GM04504 (cell line): ENCODE results near the gene CAB39L.

Experiments
- DNase-seq: peaks from one replicate; pipeline ENCODE4 v3.0.0-alpha.2; 2012; ENCODE audit warnings: low read depth

The CAB39L gene

GRCh38 chr13:49399801-49400472 is 43.9 kb downstream of the CAB39L start:
- DNase-seq = no peak

GRCh38 chr13:49395878-49396380 is 47.9 kb downstream of the CAB39L start:
- DNase-seq = no peak

DNA sequence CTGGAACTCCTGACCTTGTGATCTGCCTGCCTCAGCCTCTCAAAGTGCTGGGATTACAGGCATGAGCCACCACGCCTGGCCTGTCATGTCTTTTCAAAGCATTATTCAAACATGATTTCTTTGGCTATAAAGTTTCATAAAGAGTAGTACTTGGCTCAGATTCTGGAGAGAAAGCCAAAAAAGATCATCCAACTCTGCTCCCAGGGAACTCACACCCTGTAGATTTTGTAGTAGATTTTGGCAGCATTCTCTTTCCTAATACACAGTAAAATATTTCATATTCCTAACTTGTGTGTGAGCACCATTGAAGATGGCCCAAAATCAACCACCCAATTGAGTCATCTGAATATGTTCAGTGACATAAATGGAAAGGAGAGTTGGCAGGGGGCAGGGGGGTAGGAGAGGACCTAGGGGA is 48.4 kb downstream of the CAB39L start:
- DNase-seq = peak; percentile 19

GRCh38 chr13:49388091-49388635 is 55.7 kb downstream of the CAB39L start:
- DNase-seq = no peak

- no peak for DNase-seq
These were observed 57.2 kb downstream of the CAB39L start for GRCh38 chr13:49386664-49387063.

GRCh38 chr13:49376121-49376520 is 67.7 kb downstream of the CAB39L start:
- no peak for DNase-seq

- no peak for DNase-seq
These were observed 69.1 kb downstream of the CAB39L start for GRCh38 chr13:49374585-49375290.

DNA sequence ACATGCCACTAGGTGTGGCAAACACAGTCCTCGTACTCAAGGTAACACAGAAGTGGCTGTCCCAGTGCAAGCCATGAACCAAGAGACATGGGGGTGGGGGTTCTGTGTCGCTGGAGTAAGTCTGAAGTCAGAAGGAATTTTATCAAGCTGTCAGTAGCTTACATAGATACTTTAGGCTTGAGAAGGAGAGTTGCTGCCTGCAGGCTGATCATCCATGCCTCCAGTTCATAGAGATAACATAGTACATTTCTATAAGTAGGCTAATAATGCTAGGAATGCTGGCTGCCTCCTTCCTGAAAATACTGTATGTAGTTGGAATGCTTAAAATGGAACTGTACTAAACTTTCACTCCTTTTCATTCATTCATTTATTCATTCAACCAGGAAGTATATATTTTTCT is 70.1 kb downstream of the CAB39L start:
- DNase-seq = no peak

- no peak for DNase-seq
These were observed 71.8 kb downstream of the CAB39L start for GRCh38 chr13:49371943-49372613.

DNA sequence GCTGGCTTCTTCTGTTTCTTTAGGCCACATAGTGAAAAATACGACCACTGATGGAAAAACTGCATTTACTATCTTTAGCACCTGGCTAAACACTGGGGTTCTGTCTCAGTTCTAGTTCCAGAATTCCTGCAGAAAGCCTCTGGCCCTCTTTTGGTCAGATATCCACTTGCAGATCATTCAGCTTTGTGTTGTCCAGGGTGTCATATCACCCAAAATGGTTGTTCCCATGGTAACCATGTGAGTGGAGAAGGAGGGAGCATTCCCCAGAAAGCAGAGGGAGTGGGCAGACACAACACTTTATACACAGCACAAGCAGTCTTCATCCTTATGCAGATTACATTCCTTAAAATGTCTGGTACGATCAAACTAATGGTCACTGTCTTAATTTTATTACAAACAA is 73.5 kb downstream of the CAB39L start:
- no peak for DNase-seq

GRCh38 chr13:49369866-49370265 is 74.0 kb downstream of the CAB39L start:
- no peak for DNase-seq

- no peak for DNase-seq
These were observed 75.2 kb downstream of the CAB39L start for GRCh38 chr13:49368688-49369087.

GRCh38 chr13:49367640-49368422 is 76.0 kb downstream of the CAB39L start:
- no peak for DNase-seq

GRCh38 chr13:49366841-49367240 is 77.0 kb downstream of the CAB39L start:
- peak; percentile 24 for DNase-seq

GRCh38 chr13:49357694-49358093 is 86.2 kb downstream of the CAB39L start:
- DNase-seq = no peak

DNA sequence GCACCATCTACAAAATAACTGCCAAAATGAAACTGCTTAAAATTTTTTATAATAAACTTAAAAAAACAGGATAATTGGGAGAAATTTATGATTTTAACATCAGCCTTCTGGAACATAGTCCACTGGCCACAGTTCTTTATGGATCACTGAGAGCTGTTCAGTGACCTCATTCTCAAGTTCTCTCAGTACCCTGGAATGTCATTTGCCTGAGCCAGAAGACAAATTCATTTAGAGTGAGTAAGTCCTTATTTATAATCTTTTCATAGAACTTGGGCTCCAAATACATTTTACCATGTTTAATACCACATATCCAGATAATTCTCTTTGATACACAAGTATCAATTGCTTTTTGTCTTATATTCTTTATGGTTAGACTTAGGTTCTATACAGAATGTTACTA is 87.6 kb downstream of the CAB39L start:
- DNase-seq = peak; percentile 81

DNA sequence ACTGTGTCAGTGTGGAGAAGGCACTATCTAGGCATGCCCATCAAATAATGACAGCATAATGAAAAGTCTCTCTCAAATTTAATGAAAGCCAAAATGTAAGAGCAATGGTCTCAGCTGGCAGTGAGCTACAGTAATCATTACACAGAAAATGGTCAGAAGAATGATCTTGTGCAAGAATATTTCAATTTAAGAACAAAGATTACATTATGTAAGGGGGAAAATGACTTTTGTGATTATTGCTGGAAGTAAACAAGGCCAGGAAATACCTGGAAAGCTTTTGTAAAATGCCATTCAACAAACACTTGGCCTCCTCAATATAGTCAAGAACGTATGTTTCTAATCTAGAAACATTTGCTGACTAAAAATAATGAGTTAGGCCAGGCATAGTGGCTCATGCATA is 89.1 kb downstream of the CAB39L start:
- DNase-seq = no peak

- DNase-seq = no peak
These were observed 90.0 kb downstream of the CAB39L start for GRCh38 chr13:49353908-49354307.

- no peak for DNase-seq
These were observed 92.0 kb downstream of the CAB39L start for GRCh38 chr13:49351871-49352270.

- no peak for DNase-seq
These were observed 95.1 kb downstream of the CAB39L start for GRCh38 chr13:49348751-49349150.

DNA sequence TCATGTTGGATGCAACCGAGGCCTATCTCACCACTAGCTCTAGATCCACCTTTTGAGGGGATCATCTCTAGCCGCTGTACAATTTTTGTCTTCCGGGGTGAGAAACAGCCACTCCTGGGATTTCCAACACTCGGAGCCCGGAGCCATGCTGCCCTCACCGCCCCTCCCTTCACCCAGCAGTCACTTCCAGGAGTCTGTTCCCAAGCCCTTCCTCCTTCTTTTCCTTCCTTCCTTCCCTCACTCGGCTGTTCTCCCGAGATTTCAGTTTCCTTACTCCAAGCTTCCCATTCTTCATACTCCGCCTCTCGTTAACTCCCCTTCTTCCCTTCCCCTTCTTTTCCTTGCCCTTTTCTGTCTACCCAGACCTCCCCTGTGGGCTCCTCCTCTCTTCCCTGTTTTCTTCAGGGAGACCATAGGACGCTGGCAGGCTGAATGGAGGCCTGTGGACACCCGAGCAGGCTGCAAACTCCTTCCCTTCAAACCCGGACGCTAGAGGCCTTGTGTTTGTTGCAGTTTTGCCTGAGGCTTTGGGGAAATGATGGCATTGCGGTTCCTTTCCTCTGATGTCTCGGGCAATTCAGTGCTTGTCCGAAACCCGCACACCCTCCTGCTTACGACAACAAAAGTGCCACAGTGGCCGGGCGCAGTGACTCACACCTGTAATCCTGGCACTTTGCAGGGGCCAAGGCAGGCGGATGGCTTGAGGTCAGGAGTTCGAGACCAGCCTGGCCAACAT is 96.0 kb downstream of the CAB39L start:
- no peak for DNase-seq
